Hematopoietic multipotent progenitor cell treated with erythropoietin and hydrocortisone succinate and interleukin-3 and kit ligand, for 6 days (in vitro differentiated cells): ENCODE data around the gene ZDHHC19.
A peak's percentile ranks its signal among the peaks of the same experiment; 100 is the strongest.
"Not testable (repeated sequence)": the region's sequence is repeated elsewhere in the genome, so short reads cannot be mapped to it uniquely, and the experiment has no call there.

ENCODE experiments used
- DNase-seq: peaks from one replicate; pipeline ENCODE4 v3.0.0-alpha.2; 2015

ZDHHC19 gene

GRCh38 chr3:196175722-196176121 lies 35.5 kb downstream of the ZDHHC19 start:
- DNase-seq, result peak; percentile 9

- DNase-seq, result peak; percentile 1
These were observed 36.0 kb downstream of the ZDHHC19 start for GRCh38 chr3:196175116-196175625.

- peak; percentile 1 for DNase-seq
These were observed 36.5 kb downstream of the ZDHHC19 start for GRCh38 chr3:196174652-196175051.

- not testable (repeated sequence) for DNase-seq
These were observed 40.9 kb downstream of the ZDHHC19 start for GRCh38 chr3:196170296-196170695.

- no peak for DNase-seq
These were observed 41.4 kb downstream of the ZDHHC19 start for GRCh38 chr3:196169836-196170240.

GRCh38 chr3:196168808-196169391 lies 42.3 kb downstream of the ZDHHC19 start:
- DNase-seq, result peak; percentile 50

GRCh38 chr3:196166741-196167140 lies 44.5 kb downstream of the ZDHHC19 start:
- DNase-seq, result peak; percentile 20

GRCh38 chr3:196165850-196166249 lies 45.4 kb downstream of the ZDHHC19 start:
- DNase-seq, result peak; percentile 1

GRCh38 chr3:196165006-196165575 lies 46.1 kb downstream of the ZDHHC19 start:
- DNase-seq, result peak; percentile 3

GRCh38 chr3:196164576-196164975 lies 46.6 kb downstream of the ZDHHC19 start:
- DNase-seq, result no peak

- peak; percentile 55 for DNase-seq
These were observed 47.3 kb downstream of the ZDHHC19 start for GRCh38 chr3:196163666-196164493.

- no peak for DNase-seq
These were observed 48.0 kb downstream of the ZDHHC19 start for GRCh38 chr3:196163212-196163611.

GRCh38 chr3:196162679-196163078 lies 48.5 kb downstream of the ZDHHC19 start:
- DNase-seq, result peak; percentile 1

GRCh38 chr3:196159952-196160804 lies 51.0 kb downstream of the ZDHHC19 start:
- DNase-seq, result peak; percentile 91

GRCh38 chr3:196159526-196159925 lies 51.7 kb downstream of the ZDHHC19 start:
- DNase-seq, result peak; percentile 1

GRCh38 chr3:196156160-196156559 lies 55.0 kb downstream of the ZDHHC19 start:
- DNase-seq, result no peak

- DNase-seq, result no peak
These were observed 60.7 kb downstream of the ZDHHC19 start for GRCh38 chr3:196150481-196150880.

GRCh38 chr3:196149831-196150301 lies 61.3 kb downstream of the ZDHHC19 start:
- DNase-seq, result no peak

- DNase-seq, result no peak
These were observed 61.8 kb downstream of the ZDHHC19 start for GRCh38 chr3:196149375-196149774.
